HepG2 (cell line): ENCODE results near the gene DHRS12. TPM values are rescaled to one million over a fixed set of nuclear protein-coding genes. Genes with fewer than 3 reads are reported as not detected.

ENCODE experiments used
- HES4 ChIP-seq: sonication (generic); formaldehyde crosslinking; IDR thresholded peaks from 2 replicates; pipeline ENCODE4 v1.9.0; 2021; ENCODE audit warnings: mild to moderate bottlenecking, missing genetic modification reagents, borderline replicate concordance
- KAT7 ChIP-seq: IDR thresholded peaks from 2 replicates; pipeline ENCODE4 v1.6.1; 2018; ENCODE audit warnings: borderline replicate concordance, missing compliant biosample characterization
- MEIS1 ChIP-seq: sonication (generic); formaldehyde crosslinking; IDR thresholded peaks from 2 replicates; pipeline ENCODE4 v1.9.0; 2021; ENCODE audit warnings: mild to moderate bottlenecking, missing genetic modification reagents, moderate library complexity, borderline replicate concordance
- MIER2 ChIP-seq: IDR thresholded peaks from 2 replicates; pipeline ENCODE4 v1.6.1; 2016; ENCODE audit warnings: missing biosample characterization, missing genetic modification reagents
- NBN ChIP-seq: fragments of 450-650 bp; conservative IDR thresholded peaks from 2 replicates; pipeline ENCODE4 v1.6.1; 2017
- RNF2 ChIP-seq: fragments of 450-650 bp; conservative IDR thresholded peaks from 2 replicates; pipeline ENCODE4 v1.6.1; 2016; ENCODE audit warnings: low read depth
- SOX5 ChIP-seq: IDR thresholded peaks from 2 replicates; pipeline ENCODE4 v1.6.1; 2016; ENCODE audit warnings: borderline replicate concordance
- SP2 ChIP-seq: sonication (generic); formaldehyde crosslinking; IDR thresholded peaks from 2 replicates; pipeline ENCODE4 v1.5.1; 2020; ENCODE audit warnings: mild to moderate bottlenecking, missing genetic modification reagents
- SSRP1 ChIP-seq: IDR thresholded peaks from 2 replicates; pipeline ENCODE4 v1.6.1; 2016; ENCODE audit warnings: control low read depth
- ZNF34 ChIP-seq: sonication (generic); formaldehyde crosslinking; IDR thresholded peaks from 2 replicates; pipeline ENCODE4 v1.4.0; 2020; ENCODE audit warnings: mild to moderate bottlenecking, missing genetic modification reagents, borderline replicate concordance
- ZNF446 ChIP-seq: sonication (generic); formaldehyde crosslinking; IDR thresholded peaks from 2 replicates; pipeline ENCODE4 v1.5.0; 2020; ENCODE audit warnings: mild to moderate bottlenecking, missing genetic modification reagents
- polyA plus RNA-seq, 8 experiments: library from polyadenylated mRNA; depleted of rRNA in 3 of 8; stranded (reverse) in 7 of 8; unstranded in 1 of 8; fragments of >200 nt; fragmentation: Illumina TruSeq in 4 of 8; extraction: Trizol in 4 of 8; gene quantifications; 2 replicates each; pipeline versions ENCODE4 v1.2.1 to v1.2.3, GENCODE V29; 2011 to 2016; ENCODE audit warnings: low read depth in 4 of 8, missing spikeins in 1 of 8, mixed read lengths in 1 of 8; ENCODE audit not compliant: insufficient read depth in 1 of 8
- total RNA-seq, 5 experiments: library from RNA; depleted of rRNA; stranded (reverse); fragments of >200 nt; fragmentation: Illumina TruSeq; extraction: Trizol; gene quantifications; 2 replicates each; pipeline ENCODE4 v1.2.3, GENCODE V29; 2016; ENCODE audit warnings: low read depth in 1 of 5
- TF ChIP-seq, protein P1 (sequence below): sonication (generic); formaldehyde crosslinking; IDR thresholded peaks from 2 replicates; pipeline ENCODE4 v1.4.0; 2020; ENCODE audit warnings: missing genetic modification reagents
- TF ChIP-seq, protein P2 (sequence below): IDR thresholded peaks from 2 replicates; pipeline ENCODE4 v1.4.0; 2020; ENCODE audit warnings: mild to moderate bottlenecking, missing genetic modification reagents
- TF ChIP-seq, protein P3 (sequence below): sonication (generic); formaldehyde crosslinking; IDR thresholded peaks from 2 replicates; pipeline ENCODE4 v1.9.0; 2022; ENCODE audit warnings: missing genetic modification reagents, mild to moderate bottlenecking, borderline replicate concordance
- TF ChIP-seq, protein P4 (sequence below), 2 experiments: sonication (generic) in 1 of 2; formaldehyde crosslinking in 1 of 2; IDR thresholded peaks; 2 replicates each; pipeline versions ENCODE4 v1.5.1 to v1.6.1; 2011 to 2020; ENCODE audit warnings: borderline replicate concordance in 1 of 2, low read depth in 1 of 2, low read length in 1 of 2, mild to moderate bottlenecking in 1 of 2, missing genetic modification reagents in 1 of 2, moderate library complexity in 1 of 2
- TF ChIP-seq, protein P5 (sequence below): sonication (generic); formaldehyde crosslinking; IDR thresholded peaks from 2 replicates; pipeline ENCODE4 v1.5.0; 2020; ENCODE audit warnings: mild to moderate bottlenecking, missing genetic modification reagents

The DHRS12 gene
- total and polyA plus RNA-seq, 2 of the 13 experiments (the other 11 are each of a cell fraction or from before 2014, with no cell fraction given): 7.2 to 8.4 TPM

DNA sequence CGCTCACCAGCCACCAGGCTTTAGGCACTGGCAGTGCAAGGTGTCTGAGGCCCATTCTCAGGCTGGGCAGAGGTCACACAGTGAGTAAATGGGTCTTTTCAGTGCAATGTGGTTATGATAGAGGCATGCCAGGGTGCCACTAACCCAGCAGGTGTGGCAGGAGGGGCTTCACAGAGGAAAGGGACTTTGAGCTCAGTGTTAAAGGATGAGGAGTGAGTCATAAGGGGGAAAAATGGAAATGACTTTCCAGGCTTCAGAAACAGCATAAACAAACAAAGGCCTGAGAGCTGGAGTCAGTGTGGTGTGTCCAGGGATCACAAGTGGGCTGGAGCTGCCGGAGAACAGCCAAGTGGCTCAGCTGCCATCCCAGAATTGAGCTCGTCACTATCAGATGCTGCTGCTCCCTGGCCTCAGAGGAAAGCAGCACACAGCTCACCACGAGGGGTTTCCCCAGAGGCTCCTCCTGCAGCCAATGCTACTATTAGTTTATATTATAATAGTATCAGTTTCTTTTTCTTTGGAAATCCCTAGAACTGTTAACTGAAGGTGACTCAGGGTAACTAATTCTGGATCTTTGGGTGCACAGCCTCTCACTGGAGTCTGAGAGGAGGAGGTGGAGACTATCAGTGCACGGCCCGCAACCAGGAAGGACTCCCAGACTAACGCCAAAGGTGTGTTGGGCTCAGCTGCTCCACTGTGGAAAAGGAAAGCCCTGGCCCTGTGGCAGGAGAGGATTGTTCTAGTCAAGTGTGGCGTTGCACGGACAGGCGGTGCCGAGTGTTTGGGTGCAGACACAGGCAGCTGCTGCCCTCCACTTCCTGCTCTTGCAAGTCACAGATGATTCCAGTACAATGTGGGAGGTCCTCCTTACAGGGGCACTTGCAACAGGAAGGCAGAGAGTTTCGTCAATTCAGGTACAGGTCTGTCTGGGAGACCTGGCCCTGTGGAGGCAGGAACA lies 39.5 kb downstream of the DHRS12 start (continued):
- TF ChIP-seq MEIS1 (no peak), HES4 (CRISPR knock-in tag) (no peak), NBN (no peak), ZNF446 (no peak), SP2 (no peak), ZNF34 (0 out of 2 replicates have a peak, but pooled peaks have one; percentile 72), MIER2 (CRISPR knock-in tag) (no peak), KAT7 (CRISPR knock-in tag) (no peak), SOX5 (peak; percentile 69; the same call in 1 of the 2 replicates), SSRP1 (CRISPR knock-in tag) (0 out of 2 replicates have a peak, but pooled peaks have one; percentile 22), RNF2 (no peak)
- TF ChIP-seq, protein P1, sequence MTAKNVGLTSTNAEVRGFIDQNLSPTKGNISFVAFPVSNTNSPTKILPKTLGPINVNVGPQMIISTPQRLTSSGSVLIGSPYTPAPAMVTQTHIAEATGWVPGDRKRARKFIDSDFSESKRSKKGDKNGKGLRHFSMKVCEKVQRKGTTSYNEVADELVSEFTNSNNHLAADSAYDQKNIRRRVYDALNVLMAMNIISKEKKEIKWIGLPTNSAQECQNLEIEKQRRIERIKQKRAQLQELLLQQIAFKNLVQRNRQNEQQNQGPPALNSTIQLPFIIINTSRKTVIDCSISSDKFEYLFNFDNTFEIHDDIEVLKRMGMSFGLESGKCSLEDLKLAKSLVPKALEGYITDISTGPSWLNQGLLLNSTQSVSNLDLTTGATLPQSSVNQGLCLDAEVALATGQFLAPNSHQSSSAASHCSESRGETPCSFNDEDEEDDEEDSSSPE (CRISPR knock-in tag): no peak
- TF ChIP-seq, protein P2, sequence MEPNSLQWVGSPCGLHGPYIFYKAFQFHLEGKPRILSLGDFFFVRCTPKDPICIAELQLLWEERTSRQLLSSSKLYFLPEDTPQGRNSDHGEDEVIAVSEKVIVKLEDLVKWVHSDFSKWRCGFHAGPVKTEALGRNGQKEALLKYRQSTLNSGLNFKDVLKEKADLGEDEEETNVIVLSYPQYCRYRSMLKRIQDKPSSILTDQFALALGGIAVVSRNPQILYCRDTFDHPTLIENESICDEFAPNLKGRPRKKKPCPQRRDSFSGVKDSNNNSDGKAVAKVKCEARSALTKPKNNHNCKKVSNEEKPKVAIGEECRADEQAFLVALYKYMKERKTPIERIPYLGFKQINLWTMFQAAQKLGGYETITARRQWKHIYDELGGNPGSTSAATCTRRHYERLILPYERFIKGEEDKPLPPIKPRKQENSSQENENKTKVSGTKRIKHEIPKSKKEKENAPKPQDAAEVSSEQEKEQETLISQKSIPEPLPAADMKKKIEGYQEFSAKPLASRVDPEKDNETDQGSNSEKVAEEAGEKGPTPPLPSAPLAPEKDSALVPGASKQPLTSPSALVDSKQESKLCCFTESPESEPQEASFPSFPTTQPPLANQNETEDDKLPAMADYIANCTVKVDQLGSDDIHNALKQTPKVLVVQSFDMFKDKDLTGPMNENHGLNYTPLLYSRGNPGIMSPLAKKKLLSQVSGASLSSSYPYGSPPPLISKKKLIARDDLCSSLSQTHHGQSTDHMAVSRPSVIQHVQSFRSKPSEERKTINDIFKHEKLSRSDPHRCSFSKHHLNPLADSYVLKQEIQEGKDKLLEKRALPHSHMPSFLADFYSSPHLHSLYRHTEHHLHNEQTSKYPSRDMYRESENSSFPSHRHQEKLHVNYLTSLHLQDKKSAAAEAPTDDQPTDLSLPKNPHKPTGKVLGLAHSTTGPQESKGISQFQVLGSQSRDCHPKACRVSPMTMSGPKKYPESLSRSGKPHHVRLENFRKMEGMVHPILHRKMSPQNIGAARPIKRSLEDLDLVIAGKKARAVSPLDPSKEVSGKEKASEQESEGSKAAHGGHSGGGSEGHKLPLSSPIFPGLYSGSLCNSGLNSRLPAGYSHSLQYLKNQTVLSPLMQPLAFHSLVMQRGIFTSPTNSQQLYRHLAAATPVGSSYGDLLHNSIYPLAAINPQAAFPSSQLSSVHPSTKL (CRISPR knock-in tag): peak; percentile 90
- TF ChIP-seq, protein P3, sequence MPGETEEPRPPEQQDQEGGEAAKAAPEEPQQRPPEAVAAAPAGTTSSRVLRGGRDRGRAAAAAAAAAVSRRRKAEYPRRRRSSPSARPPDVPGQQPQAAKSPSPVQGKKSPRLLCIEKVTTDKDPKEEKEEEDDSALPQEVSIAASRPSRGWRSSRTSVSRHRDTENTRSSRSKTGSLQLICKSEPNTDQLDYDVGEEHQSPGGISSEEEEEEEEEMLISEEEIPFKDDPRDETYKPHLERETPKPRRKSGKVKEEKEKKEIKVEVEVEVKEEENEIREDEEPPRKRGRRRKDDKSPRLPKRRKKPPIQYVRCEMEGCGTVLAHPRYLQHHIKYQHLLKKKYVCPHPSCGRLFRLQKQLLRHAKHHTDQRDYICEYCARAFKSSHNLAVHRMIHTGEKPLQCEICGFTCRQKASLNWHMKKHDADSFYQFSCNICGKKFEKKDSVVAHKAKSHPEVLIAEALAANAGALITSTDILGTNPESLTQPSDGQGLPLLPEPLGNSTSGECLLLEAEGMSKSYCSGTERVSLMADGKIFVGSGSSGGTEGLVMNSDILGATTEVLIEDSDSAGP (CRISPR knock-in tag): no peak
- TF ChIP-seq, protein P4, sequence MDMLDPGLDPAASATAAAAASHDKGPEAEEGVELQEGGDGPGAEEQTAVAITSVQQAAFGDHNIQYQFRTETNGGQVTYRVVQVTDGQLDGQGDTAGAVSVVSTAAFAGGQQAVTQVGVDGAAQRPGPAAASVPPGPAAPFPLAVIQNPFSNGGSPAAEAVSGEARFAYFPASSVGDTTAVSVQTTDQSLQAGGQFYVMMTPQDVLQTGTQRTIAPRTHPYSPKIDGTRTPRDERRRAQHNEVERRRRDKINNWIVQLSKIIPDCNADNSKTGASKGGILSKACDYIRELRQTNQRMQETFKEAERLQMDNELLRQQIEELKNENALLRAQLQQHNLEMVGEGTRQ (IDR thresholded peaks at IDR 0.05; ENCODE audit: low read depth, low read length): no peak
- TF ChIP-seq, protein P4 (CRISPR knock-in tag; IDR thresholded peaks at IDR 0.05; ENCODE audit: borderline replicate concordance): no peak
- TF ChIP-seq, protein P5, sequence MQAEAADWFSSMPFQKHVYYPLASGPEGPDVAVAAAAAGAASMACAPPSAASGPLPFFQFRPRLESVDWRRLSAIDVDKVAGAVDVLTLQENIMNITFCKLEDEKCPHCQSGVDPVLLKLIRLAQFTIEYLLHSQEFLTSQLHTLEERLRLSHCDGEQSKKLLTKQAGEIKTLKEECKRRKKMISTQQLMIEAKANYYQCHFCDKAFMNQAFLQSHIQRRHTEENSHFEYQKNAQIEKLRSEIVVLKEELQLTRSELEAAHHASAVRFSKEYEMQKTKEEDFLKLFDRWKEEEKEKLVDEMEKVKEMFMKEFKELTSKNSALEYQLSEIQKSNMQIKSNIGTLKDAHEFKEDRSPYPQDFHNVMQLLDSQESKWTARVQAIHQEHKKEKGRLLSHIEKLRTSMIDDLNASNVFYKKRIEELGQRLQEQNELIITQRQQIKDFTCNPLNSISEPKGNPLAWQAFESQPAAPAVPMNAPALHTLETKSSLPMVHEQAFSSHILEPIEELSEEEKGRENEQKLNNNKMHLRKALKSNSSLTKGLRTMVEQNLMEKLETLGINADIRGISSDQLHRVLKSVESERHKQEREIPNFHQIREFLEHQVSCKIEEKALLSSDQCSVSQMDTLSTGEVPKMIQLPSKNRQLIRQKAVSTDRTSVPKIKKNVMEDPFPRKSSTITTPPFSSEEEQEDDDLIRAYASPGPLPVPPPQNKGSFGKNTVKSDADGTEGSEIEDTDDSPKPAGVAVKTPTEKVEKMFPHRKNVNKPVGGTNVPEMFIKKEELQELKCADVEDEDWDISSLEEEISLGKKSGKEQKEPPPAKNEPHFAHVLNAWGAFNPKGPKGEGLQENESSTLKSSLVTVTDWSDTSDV: no peak
